HepG2 (cell line): ENCODE data around the gene ACAP3. TPM values are rescaled to one million over a fixed set of nuclear protein-coding genes. Genes with fewer than 3 reads are reported as not detected.

Experiments used
- ARNTL ChIP-seq: sonication (generic); formaldehyde crosslinking; IDR thresholded peaks from 2 replicates; pipeline ENCODE4 v1.4.0; 2020; ENCODE audit warnings: mild to moderate bottlenecking, missing genetic modification reagents
- ATAD3A ChIP-seq: sonication (generic); formaldehyde crosslinking; IDR thresholded peaks from 2 replicates; pipeline ENCODE4 v1.4.0; 2020; ENCODE audit warnings: missing genetic modification reagents
- ATRX ChIP-seq: sonication (generic); formaldehyde crosslinking; IDR thresholded peaks from 2 replicates; pipeline ENCODE4 v1.4.0; 2020; ENCODE audit warnings: missing genetic modification reagents, borderline replicate concordance
- DMAP1 ChIP-seq: IDR thresholded peaks from 2 replicates; pipeline ENCODE4 v1.6.1; 2016
- EZH2 ChIP-seq: conservative IDR thresholded peaks from 2 replicates; pipeline ENCODE4 v1.6.1; 2012; ENCODE audit warnings: mild to moderate bottlenecking, low read depth, low read length, moderate library complexity
- HOXA7 ChIP-seq: sonication (generic); formaldehyde crosslinking; IDR thresholded peaks from 2 replicates; pipeline ENCODE4 v1.8.1; 2022; ENCODE audit warnings: mild to moderate bottlenecking, missing genetic modification reagents, moderate library complexity
- MAFK ChIP-seq, 2 experiments: IDR thresholded peaks in 1 of 2; conservative IDR thresholded peaks in 1 of 2; 2 replicates each; pipeline ENCODE4 v1.6.1; 2011; ENCODE audit warnings: improper control_type of control experiment in 2 of 2, low read length in 2 of 2
- MAX ChIP-seq: IDR thresholded peaks from 2 replicates; pipeline ENCODE4 v1.6.1; 2012; ENCODE audit warnings: inconsistent platforms
- MTA3 ChIP-seq: sonication (generic); formaldehyde crosslinking; IDR thresholded peaks from 2 replicates; pipeline ENCODE4 v1.4.0; 2020; ENCODE audit warnings: missing genetic modification reagents
- NAIF1 ChIP-seq: sonication (generic); formaldehyde crosslinking; IDR thresholded peaks from 2 replicates; pipeline ENCODE4 v1.5.0; 2020; ENCODE audit warnings: mild to moderate bottlenecking, missing genetic modification reagents, borderline replicate concordance
- NFE2L2 ChIP-seq: fragments of 150-350 bp; IDR thresholded peaks from 2 replicates; pipeline ENCODE4 v1.6.1; 2014; ENCODE audit warnings: low read length
- RBM39 ChIP-seq: fragments of 200-400 bp; formaldehyde crosslinking; IDR thresholded peaks from one replicate; pipeline ENCODE4 v1.6.1; 2018; ENCODE audit warnings: antibody characterized with exemption, mild to moderate bottlenecking, low read depth, low read length; ENCODE audit not compliant: poor library complexity, severe bottlenecking
- RXRB ChIP-seq: IDR thresholded peaks from 2 replicates; pipeline ENCODE4 v1.6.1; 2016; ENCODE audit warnings: borderline replicate concordance, missing genetic modification reagents, missing compliant biosample characterization
- SP5 ChIP-seq: IDR thresholded peaks from 2 replicates; pipeline ENCODE4 v1.6.1; 2016; ENCODE audit warnings: low read depth, borderline replicate concordance
- TCF7L2 ChIP-seq: IDR thresholded peaks from 2 replicates; pipeline ENCODE4 v1.6.1; 2011; ENCODE audit warnings: mild to moderate bottlenecking, low read depth, low read length, moderate library complexity
- YEATS4 ChIP-seq: sonication (generic); formaldehyde crosslinking; IDR thresholded peaks from 2 replicates; pipeline ENCODE4 v1.4.0; 2020; ENCODE audit warnings: missing genetic modification reagents, borderline replicate concordance
- ZNF18 ChIP-seq: sonication (generic); formaldehyde crosslinking; IDR thresholded peaks from 2 replicates; pipeline ENCODE4 v1.8.0; 2022; ENCODE audit warnings: mild to moderate bottlenecking, missing genetic modification reagents; ENCODE audit not compliant: insufficient replicate concordance
- ZNF224 ChIP-seq: sonication (generic); formaldehyde crosslinking; IDR thresholded peaks from 2 replicates; pipeline ENCODE4 v1.5.0; 2020; ENCODE audit warnings: mild to moderate bottlenecking, missing genetic modification reagents
- ZNF329 ChIP-seq: sonication (generic); formaldehyde crosslinking; IDR thresholded peaks from 2 replicates; pipeline ENCODE4 v1.9.0; 2021; ENCODE audit warnings: low read depth, mild to moderate bottlenecking, missing genetic modification reagents
- ZNF33A ChIP-seq: sonication (generic); formaldehyde crosslinking; IDR thresholded peaks from 2 replicates; pipeline ENCODE4 v1.5.1; 2020; ENCODE audit warnings: missing genetic modification reagents, mild to moderate bottlenecking, moderate library complexity, borderline replicate concordance
- ZNF44 ChIP-seq: sonication (generic); formaldehyde crosslinking; IDR thresholded peaks from 2 replicates; pipeline ENCODE4 v1.5.1; 2020; ENCODE audit warnings: mild to moderate bottlenecking, missing genetic modification reagents
- ZNF441 ChIP-seq: sonication (generic); formaldehyde crosslinking; IDR thresholded peaks from 2 replicates; pipeline ENCODE4 v1.7.0; 2021; ENCODE audit warnings: missing genetic modification reagents, borderline replicate concordance
- ZNF501 ChIP-seq: sonication (generic); formaldehyde crosslinking; IDR thresholded peaks from 2 replicates; pipeline ENCODE4 v1.5.1; 2020; ENCODE audit warnings: mild to moderate bottlenecking, moderate library complexity, missing genetic modification reagents
- ZNF644 ChIP-seq: IDR thresholded peaks from 2 replicates; pipeline ENCODE4 v1.6.1; 2016; ENCODE audit warnings: low read depth
- ZNF740 ChIP-seq: sonication (generic); formaldehyde crosslinking; IDR thresholded peaks from 2 replicates; pipeline ENCODE4 v1.4.0; 2020; ENCODE audit warnings: missing genetic modification reagents
- polyA plus RNA-seq, 8 experiments: library from polyadenylated mRNA; depleted of rRNA in 3 of 8; stranded (reverse) in 7 of 8; unstranded in 1 of 8; fragments of >200 nt; fragmentation: Illumina TruSeq in 4 of 8; extraction: Trizol in 4 of 8; gene quantifications; 2 replicates each; pipeline versions ENCODE4 v1.2.1 to v1.2.3, GENCODE V29; 2011 to 2016; ENCODE audit warnings: low read depth in 4 of 8, missing spikeins in 1 of 8, mixed read lengths in 1 of 8; ENCODE audit not compliant: insufficient read depth in 1 of 8
- total RNA-seq, 5 experiments: library from RNA; depleted of rRNA; stranded (reverse); fragments of >200 nt; fragmentation: Illumina TruSeq; extraction: Trizol; gene quantifications; 2 replicates each; pipeline ENCODE4 v1.2.3, GENCODE V29; 2016; ENCODE audit warnings: low read depth in 1 of 5
- TF ChIP-seq, protein P1 (sequence below): sonication (generic); formaldehyde crosslinking; IDR thresholded peaks from 2 replicates; pipeline ENCODE4 v1.5.0; 2020; ENCODE audit warnings: missing genetic modification reagents

The ACAP3 gene
- total and polyA plus RNA-seq, 2 of the 13 experiments (the other 11 are each of a cell fraction or from before 2014, with no cell fraction given) = 29.4 to 50.8 TPM

- TF ChIP-seq ARNTL (CRISPR knock-in tag) (0 out of 2 replicates have a peak, but pooled peaks have one; percentile 53), MTA3 (CRISPR knock-in tag) (no peak), TCF7L2 (no peak), ZNF329 (CRISPR knock-in tag) (no peak), RXRB (CRISPR knock-in tag) (peak; percentile 63; the same call in 1 of the 2 replicates), HOXA7 (CRISPR knock-in tag) (no peak), ZNF501 (CRISPR knock-in tag) (no peak), YEATS4 (CRISPR knock-in tag) (peak; percentile 27; the same call in 1 of the 2 replicates), ZNF441 (CRISPR knock-in tag) (peak; percentile 41; the same call in 1 of the 2 replicates), SP5 (CRISPR knock-in tag) (no peak), ZNF18 (CRISPR knock-in tag) (no peak), NAIF1 (CRISPR knock-in tag) (no peak), EZH2 (no peak), NFE2L2 (no peak), MAFK (conservative IDR thresholded peaks at IDR 0.05 in 1 of 2, IDR thresholded peaks at IDR 0.05 in 1 of 2; ENCODE audit: low read length in 2 of 2) (no peak), DMAP1 (0 out of 2 replicates have a peak, but pooled peaks have one; percentile 27), ZNF740 (CRISPR knock-in tag) (no peak), ZNF644 (no peak), ATAD3A (CRISPR knock-in tag) (no peak), ZNF44 (no peak), RBM39 (no peak), ATRX (no peak), MAX (peak; percentile 76), ZNF33A (no peak), ZNF224 (CRISPR knock-in tag) (no peak)
- TF ChIP-seq, protein P1, sequence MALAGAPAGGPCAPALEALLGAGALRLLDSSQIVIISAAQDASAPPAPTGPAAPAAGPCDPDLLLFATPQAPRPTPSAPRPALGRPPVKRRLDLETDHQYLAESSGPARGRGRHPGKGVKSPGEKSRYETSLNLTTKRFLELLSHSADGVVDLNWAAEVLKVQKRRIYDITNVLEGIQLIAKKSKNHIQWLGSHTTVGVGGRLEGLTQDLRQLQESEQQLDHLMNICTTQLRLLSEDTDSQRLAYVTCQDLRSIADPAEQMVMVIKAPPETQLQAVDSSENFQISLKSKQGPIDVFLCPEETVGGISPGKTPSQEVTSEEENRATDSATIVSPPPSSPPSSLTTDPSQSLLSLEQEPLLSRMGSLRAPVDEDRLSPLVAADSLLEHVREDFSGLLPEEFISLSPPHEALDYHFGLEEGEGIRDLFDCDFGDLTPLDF (CRISPR knock-in tag) = no peak
Measured at GRCh38 chr1:1287288-1288110, 20.2 kb downstream of the ACAP3 start (continued).
